Cerebellar nuclear complex (tissue), 1 donor: ENCODE measurements around the gene ATP2B3.

ENCODE experiments used
- DNase-seq, 2 experiments: peaks; one replicate each; lab custom pipeline; 2025; lab: John Stamatoyannopoulos, UW

Gene ATP2B3

DNA sequence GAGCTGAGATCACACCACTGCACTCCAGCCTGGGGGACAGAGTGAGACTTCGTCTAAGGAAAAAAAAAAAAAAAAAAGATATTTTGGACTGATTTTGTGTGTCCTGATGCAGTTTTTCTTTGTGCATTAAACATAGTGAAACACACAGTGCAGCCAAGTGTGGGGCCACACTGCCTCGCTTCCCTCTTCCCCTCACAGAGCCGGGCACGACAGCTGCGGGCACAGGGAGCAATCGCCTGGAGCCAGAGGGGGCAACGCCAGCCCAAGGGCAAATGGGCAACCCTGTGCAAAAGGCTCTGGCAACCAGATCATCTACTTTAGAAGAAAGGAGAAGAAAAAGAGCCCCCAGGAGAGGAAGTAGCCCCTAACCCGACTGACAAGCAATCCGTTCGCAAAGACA lies 95.0 kb downstream of the ATP2B3 start:
- DNase-seq, result no peak

DNA sequence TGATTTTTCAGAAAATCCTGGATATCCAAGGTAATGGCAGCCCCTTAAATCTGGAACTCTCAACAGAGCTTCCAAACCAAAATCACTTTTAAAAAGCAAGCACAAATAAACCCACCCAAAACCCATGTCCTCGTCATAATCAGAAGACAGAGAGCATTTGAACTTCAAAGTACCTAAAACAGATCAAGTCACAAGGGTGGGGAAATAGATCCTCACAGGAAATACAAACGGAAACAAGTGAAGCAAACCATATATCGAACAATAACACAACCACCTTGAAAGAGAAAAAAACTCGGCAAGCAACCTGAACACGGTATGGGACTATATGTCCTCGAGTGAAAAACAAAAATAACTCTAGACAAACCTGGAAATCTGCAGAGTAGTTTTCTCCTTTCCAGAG lies 97.4 kb downstream of the ATP2B3 start:
- no peak for DNase-seq

DNA sequence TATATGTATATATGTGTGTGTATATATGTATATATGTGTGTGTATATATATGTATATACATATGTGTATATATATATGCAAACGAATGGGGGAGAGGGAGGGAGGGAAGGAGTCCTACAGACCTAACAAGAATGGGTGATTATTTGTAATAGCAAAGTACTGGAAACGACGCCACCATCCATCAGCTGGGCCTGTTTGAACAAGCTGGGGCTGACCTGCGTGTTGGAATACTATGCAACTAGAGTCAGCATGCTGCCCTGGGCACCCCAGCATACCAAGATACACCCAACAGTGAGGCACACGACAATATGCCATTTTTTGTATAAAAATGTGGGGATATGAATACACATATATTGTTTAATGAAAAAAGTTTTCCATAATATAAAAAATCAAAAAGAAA lies 103.1 kb downstream of the ATP2B3 start:
- no peak for DNase-seq

DNA sequence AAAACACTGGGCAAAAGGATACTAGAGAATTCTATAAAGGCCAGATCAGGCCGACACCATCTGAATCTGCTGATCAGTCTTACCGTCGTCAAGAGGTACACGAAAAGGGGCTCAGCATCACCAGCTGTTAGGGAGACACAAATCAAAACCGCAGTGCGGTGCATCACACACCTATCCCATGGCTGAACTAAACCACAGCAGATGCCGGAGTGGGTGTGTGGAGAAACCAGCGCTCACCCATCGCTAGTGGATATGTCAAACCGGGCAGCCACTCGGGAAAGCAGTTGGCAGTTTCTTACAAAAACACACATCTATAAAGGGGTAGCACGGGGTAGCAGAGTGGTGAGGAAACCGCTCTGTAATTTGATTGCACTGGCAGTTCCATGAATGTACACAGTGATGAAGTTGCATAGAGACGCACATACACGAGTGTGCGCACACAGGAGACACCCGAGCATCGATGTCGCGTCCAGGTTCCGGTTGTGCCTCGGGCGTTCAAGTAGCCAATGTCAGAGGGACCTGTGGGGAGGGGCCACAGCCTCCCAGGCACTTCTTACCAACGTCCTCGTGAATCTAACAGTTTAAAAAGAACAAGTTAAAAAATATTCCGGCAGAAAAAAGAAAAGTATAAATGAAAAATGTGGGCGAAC lies 104.6 kb downstream of the ATP2B3 start:
- DNase-seq, result no peak

DNA sequence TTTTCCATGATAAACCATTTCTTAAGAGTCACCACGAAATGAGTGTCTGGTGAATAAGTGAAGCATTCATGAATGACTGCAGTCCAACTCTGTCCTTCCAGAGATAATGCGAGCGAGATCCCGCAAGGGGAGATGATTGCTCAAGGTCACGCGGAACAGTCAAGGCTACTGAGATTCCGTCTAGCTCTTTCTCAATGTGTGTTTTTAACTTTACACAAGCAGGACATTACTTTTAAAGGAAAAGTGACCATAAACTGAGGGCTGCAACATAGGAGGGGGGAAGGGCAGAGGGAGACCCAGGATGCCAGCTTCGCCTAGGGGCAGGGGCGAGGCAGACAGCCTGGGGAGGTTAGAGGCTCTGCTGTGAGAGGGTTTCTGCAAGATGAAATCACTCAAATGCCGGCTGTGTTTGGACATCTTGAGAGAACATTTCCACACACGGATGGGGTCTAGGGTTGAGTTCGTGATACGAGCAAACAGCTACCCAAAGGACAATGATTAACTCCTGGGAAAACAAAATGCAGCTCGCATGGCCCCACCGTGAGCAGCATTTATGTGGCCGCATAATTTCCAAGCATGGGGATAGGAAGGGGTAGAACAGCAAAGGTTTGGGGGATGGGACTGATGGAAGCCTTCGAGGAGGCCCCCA lies 105.3 kb downstream of the ATP2B3 start:
- DNase-seq, result no peak

DNA sequence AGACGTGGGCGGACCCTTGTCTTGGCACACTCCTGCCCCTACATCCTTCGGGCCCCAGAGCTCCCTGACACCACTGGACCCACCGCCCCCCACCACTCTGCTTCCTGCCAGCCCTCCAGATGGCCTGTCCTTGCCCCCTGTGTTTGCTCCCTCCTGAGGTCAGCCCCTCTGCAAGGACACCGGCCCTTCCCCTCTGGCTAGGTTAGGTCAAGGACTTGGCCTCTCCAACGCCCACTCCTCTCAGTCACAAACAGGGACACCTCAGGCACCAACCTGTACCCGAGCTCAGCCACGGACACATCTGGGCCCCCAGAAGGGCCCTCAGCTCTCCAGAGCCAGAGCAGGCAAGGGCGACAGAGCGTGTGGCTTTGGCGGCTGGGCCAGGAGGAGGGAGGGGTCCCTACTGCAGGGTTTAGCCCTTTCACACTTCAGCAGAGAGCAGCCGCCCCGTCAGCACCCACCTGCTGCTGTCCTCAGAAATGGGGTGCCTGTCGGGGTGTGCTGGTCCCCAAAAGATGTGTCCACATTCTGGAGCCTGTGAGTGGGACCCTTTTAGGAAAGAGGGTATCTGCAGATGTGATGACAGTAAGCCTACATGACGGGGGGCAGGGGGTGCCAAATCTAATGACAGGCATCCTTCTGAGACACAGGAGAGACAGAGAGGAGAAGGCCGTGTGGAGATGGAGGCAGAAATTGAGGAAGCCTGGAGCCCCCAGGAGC lies 106.0 kb downstream of the ATP2B3 start:
- no peak for DNase-seq

DNA sequence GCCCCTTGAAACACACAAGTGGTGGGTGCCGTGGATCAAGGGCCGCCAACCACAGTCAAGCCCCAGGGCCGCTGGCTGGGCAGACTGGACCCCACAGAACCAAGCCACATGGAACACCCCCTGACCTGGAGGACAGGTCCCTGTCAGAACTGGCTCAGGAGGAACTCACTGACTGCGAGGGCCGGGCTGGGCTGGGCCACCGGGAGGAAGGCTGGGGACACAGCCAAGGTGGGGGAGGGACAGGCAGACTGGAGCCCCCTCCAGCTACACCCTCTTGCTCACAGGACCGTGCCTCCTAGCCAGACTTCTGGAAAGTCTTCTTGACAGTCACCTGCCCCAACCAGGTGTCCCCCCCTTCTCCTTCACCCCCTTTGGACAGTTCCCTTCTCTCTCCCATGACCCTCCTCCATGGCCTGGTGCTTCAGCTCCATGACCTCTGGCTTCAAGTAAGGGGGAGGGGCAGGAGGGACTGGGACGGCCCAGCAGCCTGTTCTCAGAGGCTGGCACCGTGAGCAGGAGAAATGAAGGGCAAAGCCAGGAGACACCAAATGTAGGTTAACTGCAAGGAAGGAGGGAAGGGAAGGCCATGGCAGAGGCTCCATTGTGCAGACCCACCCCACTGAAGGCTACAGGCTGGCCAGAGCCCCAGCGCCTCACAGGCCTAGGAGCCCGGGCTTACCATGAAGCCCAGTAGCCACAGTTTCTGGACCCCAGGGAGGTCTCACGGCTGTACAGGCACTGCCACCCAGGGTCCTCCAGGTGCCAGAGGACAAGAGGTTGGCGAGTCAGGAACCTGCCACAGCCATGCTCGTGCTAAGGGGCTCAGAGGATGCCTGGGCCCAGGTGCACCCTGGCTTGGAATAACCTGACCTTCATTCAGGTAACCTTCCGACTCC lies 107.0 kb downstream of the ATP2B3 start:
- DNase-seq, result no peak

DNA sequence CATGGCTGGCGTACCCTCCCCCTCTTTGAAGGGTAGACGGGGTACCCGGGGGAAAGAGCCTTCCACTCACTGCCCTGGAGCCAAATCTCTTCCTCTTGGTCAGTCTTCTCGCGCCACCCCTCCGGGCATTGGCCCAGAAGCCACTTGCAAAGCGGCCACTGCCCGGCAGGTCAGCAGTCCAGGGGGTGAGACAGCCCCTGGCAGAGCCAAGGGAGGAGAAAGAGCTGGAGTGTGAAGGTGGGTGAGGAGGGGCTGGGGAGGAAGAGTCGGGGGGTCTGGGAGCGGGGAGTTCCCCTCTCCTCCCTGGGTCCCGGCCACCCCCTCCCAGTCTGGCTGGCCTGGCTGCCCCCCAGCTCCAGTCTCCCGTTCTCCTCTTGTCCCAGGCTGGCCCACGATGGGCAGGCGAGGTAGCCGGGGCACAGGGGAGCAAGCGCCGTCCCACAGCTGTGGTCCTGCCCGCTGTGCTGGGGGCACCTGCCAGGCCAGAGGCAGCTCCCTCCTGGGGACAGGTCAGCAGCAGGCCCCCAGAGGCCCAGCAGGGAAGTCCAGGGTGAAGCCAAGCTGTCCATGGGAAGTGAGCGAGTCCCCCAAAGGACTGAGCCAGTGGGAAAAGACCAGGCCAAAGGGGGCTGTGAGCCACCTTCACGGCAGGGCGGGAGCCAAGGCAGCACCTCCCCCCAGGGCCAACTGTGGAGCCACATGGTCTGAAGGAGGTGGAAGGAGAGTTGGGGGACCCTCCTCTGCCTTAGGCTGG lies 108.0 kb downstream of the ATP2B3 start:
- DNase-seq, result no peak

DNA sequence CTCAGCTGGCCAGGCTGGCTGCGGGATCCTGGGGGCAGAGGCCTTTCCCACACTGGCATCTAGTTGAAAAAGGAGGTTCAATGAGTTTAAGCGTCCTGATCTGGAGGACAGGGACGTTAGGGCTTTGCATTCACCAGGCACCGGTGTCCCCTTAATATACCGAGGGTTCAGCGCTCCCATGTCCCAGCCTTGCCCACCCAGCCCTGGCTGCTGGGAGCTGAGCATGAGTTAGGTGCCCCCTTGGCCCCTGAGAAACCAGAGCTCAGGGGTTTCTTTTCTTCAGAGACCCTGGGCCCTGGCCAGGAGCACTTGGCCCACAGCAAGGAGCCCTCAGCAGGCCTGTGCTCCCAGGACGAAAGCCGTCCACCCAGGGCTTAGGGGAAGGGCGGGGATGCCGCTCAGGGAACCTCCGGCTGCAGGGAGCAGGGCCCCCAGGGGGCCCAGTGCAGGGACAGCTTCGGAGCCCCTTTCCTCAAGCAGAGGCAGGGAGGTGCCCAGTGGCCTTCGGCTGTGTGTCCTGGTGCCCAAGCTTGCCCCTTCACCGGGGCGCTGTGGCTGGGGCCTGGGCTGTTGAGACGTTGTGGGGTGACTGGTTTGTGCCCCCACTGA lies 108.7 kb downstream of the ATP2B3 start:
- no peak for DNase-seq

DNA sequence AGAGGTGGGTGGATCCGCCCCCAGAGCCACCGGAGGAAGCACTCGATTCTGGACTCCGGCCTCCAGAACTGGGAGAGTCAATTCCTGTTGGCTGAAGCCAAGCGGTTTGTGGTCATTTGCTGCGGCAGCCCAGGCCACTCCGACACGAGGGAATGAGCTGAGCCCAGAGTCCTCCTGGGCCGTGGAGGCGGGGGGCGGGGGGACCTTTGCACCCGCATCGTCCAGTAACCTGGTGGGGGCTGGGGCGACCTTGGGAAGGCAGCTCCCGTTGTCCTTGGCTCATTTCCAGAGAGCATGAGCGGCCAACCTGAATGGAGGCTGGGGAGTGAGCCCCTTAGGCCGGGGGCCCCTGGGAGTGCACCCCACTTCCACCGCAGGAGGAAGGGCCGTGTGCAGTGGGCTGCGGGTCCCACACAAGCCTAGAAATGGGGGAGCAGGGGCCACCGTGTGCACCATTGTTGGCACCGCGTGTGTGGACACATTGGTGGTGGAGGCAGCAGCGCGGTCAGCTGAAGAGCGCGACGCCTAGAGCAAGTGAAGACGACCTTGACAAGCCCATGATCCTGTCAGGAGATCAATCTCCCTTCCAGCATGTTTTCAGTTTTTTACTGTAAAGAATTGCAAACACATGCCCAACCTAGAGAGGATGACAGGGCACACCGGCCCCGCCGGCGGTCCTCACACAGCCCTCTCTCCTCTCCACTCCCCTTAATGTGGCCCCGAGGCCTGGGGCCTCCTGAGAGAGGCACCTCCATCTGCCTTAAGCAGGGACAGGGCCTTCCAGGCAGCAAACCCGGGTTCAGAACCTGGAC lies 109.6 kb downstream of the ATP2B3 start:
- no peak for DNase-seq

DNA sequence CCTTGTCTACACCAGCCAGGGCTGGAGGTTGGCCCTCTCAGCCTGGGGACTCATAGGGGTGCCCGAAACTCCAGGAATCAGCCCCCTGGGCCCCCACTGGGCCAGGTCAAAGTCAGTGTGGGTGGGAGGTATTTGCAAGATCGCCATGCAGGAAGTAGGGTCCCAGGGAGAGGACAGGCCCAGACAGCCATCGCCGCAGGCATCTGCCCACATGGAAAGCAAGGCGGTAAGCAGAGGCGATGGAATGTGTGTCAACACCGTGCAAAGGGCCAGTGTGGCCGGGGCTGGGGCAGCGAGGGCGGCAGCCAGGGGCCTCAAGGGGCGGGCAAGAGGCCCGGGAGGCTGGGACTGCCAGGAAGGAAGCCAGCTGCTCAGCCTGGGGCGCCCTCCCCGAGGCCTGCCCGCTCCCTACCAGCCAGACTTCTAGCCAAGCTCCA lies 110.3 kb downstream of the ATP2B3 start:
- no peak for DNase-seq

DNA sequence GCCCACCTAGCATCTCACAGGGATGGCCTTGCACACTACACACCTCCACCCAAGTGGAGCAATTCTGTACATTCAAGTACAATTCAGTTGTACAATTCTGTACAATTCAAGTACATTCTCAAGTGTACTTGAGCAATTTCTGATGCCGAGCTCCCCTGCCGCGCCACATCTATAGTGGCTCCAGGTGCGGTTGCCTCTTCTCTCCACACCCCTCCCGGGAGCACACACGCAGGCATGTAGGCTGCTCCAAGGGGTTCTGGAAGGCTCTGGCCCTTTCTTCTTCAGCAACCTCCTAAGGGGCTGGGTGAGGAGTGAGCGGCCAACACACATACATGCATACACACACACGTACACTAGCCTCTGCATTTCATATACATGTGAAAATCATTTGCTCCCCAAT lies 110.7 kb downstream of the ATP2B3 start:
- no peak for DNase-seq

DNA sequence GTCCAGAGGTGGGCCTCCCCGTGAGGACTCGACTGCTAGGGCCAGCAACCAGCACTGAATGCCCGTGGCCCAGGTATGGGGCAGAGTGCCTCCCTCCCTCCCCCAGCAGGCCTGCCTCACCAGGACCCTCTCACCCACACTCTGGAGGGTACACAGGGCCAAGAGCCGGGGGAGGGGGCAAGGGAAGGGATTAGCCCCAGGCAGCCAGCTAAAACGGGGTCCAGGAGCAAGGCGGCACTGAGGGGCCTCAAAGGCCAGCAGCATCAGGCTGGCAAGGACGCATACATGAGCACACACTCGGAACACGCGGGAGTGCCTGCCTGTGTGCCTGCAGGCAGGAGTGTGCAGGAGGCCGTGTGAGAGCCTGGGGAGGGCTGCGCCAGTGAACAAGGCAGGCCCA lies 111.2 kb downstream of the ATP2B3 start:
- no peak for DNase-seq

DNA sequence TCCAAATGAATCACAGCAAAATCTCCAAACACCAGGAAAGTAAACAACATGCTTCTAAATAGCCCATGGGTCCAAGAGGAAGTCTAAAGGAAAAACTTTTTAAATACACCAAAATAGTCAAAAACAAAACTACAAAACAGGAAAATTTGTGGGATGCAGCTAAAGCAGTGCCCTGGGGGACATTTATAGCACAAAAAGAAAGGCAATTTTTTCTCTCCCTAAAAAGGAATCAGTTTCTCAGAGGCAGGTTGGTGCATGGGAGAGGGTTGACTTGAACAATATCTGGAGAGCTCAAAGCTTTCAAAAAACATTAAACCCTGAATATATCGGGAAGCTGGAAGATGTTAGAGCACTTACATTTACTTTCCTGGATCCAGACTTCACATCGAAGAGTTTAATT lies 113.9 kb downstream of the ATP2B3 start:
- no peak for DNase-seq

DNA sequence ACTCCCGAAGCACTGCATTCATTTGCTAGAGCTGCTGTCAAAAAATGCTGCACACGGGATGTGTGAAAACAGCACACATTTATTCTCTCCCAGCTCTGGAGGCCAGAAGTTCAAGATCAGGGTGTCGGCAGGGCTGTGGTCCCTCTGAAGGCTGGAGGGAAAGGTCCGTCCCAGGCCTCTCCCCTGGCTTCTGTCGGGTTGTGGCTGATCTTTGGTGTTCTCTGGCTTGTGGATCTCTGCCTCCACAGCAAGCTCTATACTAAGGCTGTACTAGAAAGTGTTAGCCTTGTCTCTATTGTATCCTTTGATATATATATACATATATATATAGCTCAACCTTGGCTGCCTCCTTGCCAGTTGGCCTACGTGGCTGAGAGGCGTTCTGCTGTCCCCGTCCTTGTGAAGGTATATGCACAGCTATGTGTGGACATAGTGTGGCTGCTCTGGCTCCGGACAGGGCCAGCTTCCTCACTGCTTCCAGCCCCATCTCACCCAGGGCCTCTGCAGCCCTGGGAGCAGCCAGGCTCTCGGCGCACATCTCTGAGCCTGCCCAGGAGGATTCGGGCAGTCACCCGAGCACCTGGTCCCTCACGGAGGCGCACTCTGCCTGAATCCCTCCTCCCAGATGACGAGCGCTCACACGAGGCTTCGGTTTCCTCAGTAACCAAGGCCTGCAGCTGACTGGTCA lies 114.6 kb downstream of the ATP2B3 start:
- DNase-seq, result no peak
